Vagina (tissue), 2 donors: ENCODE data around the gene C2orf49. TPM values are rescaled to one million over a fixed set of nuclear protein-coding genes. Genes with fewer than 3 reads are reported as not detected.

ENCODE experiments used
- DNase-seq, 2 donors: peaks; one replicate each; pipeline ENCODE4 v3.0.0-alpha.2; 2017; ENCODE audit errors: extremely low spot score in 2 of 2
- H3K27ac ChIP-seq: fragments of 200-600 bp; sonication (generic); one replicate; pipeline ENCODE4 v1.5.1; 2019
- H3K27me3 ChIP-seq: fragments of 200-600 bp; sonication (generic); one replicate; pipeline ENCODE4 v1.5.1; 2019
- H3K36me3 ChIP-seq, 2 donors: fragments of 200-600 bp; sonication (generic); one replicate each; pipeline ENCODE4 v1.5.1; 2017 to 2019
- H3K4me1 ChIP-seq: fragments of 200-600 bp; sonication (generic); one replicate; pipeline ENCODE4 v1.5.1; 2019
- H3K4me3 ChIP-seq, 2 donors: fragments of 200-600 bp; sonication (generic); 1 replicate in 1 of 2; 2 replicates in 1 of 2; pipeline ENCODE4 v1.5.1; 2016 to 2019
- H3K9me3 ChIP-seq: fragments of 200-600 bp; sonication (generic); one replicate; pipeline ENCODE4 v1.5.1; 2019
- CTCF ChIP-seq, 3 experiments: fragments of 450-650 bp in 2 of 3; fragments of 200-600 bp in 1 of 3; sonication (generic) in 1 of 3; IDR thresholded peaks; one replicate each; pipeline ENCODE4 v1.5.1; 2017 to 2019; ENCODE audit warnings: antibody characterized with exemption in 3 of 3, mild to moderate bottlenecking in 2 of 3, moderate library complexity in 2 of 3
- POLR2A ChIP-seq, 2 donors: fragments of 450-650 bp; IDR thresholded peaks; one replicate each; pipeline ENCODE4 v1.6.1; 2017; ENCODE audit warnings: antibody characterized with exemption in 2 of 2, mild to moderate bottlenecking in 2 of 2, moderate library complexity in 2 of 2
- POLR2AphosphoS5 ChIP-seq, 2 donors: sonication (generic); formaldehyde crosslinking; IDR thresholded peaks; one replicate each; pipeline ENCODE4 v1.9.0; 2017; ENCODE audit warnings: antibody characterized with exemption in 2 of 2, mild to moderate bottlenecking in 2 of 2, low read depth in 1 of 2; ENCODE audit not compliant: insufficient read depth in 1 of 2
- intact Hi-C: fragments of 100-400 bp; cut with DNase I; formaldehyde crosslinking; loops from one replicate; pipeline ENCODE4 v1.15.1; 2023
- total RNA-seq: library from RNA; depleted of rRNA; stranded (reverse); fragments of >200 nt; gene quantifications from one replicate; pipeline ENCODE4 v1.2.3, GENCODE V29; 2016

C2orf49 gene
- total RNA-seq, 1 donor from 2014 or later = 14.0 TPM

GRCh38 chr2:105397953-105398335 is 60.6 kb downstream of the C2orf49 start:
- no peak for TF ChIP-seq POLR2AphosphoS5 (IDR thresholded peaks at IDR 0.05; ENCODE audit: insufficient read depth in 1 of 2, low read depth in 1 of 2)
- no peak for TF ChIP-seq CTCF (IDR thresholded peaks at IDR 0.05)
- TF ChIP-seq POLR2A (IDR thresholded peaks at IDR 0.05) = no peak
- DNase-seq = no peak

GRCh38 chr2:105398336-105399206 is 61.2 kb downstream of the C2orf49 start, which contains the start of gene FHL2:
Gene FHL2, minus strand, starts transcription at chr2:105399051. Its CDS starts 12,535 bp downstream, at chr2:105386516.
- H3K4me3 ChIP-seq = peak within 1 kb of the TSS; percentile 62 to 84
- intact Hi-C loops = no loop called here
- TF ChIP-seq CTCF (IDR thresholded peaks at IDR 0.05) = peak in 1 of 3 experiments; percentile 44
- TF ChIP-seq POLR2A (IDR thresholded peaks at IDR 0.05) = peak in 1 of 2 donors; percentile 70
- peak in 1 of 2 donors; percentile 83 for TF ChIP-seq POLR2AphosphoS5 (IDR thresholded peaks at IDR 0.05; ENCODE audit: insufficient read depth in 1 of 2, low read depth in 1 of 2)
- peak within 1 kb of the TSS; percentile 89 for H3K27ac ChIP-seq
- peaks cover 21% of the 10 kb centered on the region for H3K4me1 ChIP-seq
- H3K27me3 ChIP-seq = no peaks in the 10 kb centered on the region
- no peaks in the 10 kb centered on the region for H3K9me3 ChIP-seq
- H3K36me3 ChIP-seq = peaks cover 0 to 4% of the 10 kb centered on the region in 2 donors
- DNase-seq = no peak

More at GRCh38 chr2:105397953-105398335, 60.6 kb downstream of the C2orf49 start:
- Histone ChIP-seq H3K9me3 (no peaks in the 10 kb centered on the region), H3K4me3 (peak overlapping the region; percentile 62 to 84), H3K4me1 (peaks cover 21% of the 10 kb centered on the region), H3K27me3 (no peaks in the 10 kb centered on the region), H3K27ac (peak overlapping the region; percentile 89), H3K36me3 (peaks cover 0 to 4% of the 10 kb centered on the region in 2 donors)
- intact Hi-C loops = no loop called here

Other genes with a start within 250 kb of the C2orf49 start
- gene GPR45, start 95.8 kb upstream of the C2orf49 start, total RNA-seq = not detected
- gene TGFBRAP1, start 7.8 kb upstream of the C2orf49 start, total RNA-seq = 20.1 TPM
- gene FHL2, start 61.5 kb downstream of the C2orf49 start, total RNA-seq = 62.1 TPM